ENCODE measurements around the gene USP40.

DNA sequence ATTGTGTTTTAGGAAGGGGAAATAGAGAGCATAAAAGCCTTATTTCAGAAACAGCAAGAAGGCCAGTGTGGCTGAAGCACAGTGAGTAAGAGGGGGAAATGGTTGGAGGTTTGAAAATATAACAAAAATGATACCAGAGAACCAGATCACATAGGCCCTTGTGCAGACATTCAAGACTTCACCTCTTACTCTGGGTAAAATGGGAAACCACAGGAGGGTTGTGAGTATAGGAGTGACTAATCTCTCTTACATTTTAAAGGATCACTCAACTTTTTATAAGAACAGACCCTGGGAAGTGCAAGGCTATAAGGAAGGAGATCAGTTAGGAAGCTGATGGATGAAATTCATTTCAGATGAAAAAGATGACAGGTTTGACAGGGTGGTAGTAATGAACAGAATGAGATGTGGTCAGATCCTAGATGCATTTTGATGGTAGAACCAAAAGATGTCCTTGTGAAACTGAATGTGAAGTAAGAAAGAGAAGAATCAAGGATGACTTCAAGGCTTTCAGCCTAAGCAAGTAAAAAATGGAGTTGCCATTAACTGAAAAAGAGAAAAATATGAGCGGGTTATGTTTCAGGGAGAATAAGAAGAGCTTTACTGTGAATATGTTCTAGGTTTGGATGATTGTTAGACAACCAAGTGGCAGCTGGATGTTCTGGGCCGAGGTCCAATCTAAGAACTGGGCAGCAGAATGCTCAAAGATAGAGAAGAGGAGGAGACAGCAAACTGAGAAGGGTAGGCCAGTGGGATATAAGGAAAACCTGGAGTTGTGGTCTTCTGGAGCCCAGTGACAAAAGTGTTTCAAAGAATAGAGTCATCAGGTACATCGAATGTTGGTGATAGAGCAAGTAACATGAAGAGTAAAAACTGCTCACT is 65.1 kb downstream of the USP40 start:
- TF ChIP-seq CTCF (IDR thresholded peaks at IDR 0.05 in 4 of 5, conservative IDR thresholded peaks at IDR 0.05 in 1 of 5) (no peak), POLR2A (IDR thresholded peaks at IDR 0.05) (no peak)
